ENCODE results near the gene CHD9NB.

CHD9NB gene

DNA sequence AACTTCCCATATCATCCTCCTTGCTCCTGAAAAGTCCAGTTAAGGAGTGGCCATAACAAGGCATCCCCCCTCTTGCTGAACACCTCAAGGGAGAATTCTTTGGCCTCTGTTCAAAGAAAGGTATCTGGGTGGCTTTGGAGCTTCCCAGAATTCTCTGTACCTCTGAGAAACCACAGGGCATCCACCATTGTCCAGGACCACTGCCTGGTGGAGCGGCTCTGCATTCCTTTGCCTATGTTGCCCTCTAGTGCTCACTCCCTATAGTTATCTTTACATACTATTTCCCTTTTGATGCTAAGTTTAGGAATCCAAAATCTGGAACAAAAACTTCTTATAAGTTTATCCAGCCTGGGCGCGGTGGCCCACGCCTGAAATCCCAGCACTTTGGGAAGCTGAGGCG, 30.3 kb downstream of the CHD9NB start:
- DNase-seq, result peak; percentile 25

DNA sequence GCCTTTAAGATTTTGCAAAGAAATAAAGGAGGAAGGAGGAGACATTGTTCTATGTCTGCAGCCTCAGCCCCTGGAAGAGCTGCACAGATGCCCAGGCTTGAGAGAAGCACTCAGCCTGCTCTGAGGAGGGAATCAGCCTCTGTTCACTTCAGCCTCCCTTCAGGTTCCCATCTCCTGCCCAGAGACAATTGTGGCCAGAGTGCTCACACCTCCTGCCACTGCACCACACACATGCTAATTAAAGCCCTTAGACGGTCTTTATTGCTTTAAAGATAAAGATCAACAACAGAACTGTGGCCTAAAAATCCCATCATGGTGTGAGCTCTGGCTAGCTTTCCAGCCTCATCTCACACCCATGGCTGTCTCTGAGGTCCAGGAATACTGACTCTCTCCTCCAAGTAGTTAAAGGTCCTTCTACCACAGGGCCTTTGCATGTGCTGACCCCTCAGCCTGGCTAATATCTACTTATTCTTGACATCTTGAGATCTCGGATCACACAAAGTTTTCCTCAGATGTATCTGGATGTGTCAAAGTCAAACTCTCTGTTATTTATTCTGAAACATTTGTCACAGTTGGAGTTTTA, 33.8 kb downstream of the CHD9NB start:
- no peak for DNase-seq

DNA sequence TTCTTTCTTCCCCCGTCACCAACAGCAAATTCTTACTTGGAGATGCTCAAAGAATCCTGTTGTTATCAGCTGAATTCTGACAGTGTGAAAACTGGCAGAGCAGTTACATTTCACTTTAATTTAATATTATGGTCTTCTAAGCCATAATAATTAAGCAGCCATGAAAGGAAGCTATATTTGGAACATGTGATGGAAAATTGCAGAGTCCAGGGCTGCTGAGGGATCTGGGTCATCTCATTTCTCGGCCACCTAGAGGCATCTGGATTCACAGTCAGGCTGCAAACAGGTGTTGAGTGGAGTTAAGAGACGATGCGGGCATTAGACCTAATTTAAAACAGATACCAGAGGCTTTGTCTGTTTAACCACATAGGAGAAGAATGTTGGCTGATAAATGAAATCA, 38.4 kb downstream of the CHD9NB start:
- DNase-seq, result no peak

DNA sequence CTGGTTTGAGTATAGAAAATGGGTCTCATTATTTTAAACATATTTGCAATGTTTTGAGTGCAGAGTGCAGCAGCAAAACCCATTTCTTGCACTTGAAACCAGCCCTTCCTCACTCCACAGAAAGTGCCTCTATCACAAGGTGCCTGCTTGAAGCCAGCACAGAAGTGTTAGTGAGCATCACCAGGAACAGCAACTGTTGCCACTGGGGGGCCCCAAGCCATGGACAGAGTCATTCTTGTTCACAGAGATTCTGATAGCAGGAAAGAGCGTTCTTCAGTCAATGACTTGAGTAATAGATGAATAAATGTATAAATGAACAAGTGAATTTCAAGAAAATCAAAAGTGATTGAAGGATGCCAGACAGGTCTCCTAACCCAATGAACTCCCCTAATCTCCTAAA, 45.6 kb downstream of the CHD9NB start:
- no peak for DNase-seq

DNA sequence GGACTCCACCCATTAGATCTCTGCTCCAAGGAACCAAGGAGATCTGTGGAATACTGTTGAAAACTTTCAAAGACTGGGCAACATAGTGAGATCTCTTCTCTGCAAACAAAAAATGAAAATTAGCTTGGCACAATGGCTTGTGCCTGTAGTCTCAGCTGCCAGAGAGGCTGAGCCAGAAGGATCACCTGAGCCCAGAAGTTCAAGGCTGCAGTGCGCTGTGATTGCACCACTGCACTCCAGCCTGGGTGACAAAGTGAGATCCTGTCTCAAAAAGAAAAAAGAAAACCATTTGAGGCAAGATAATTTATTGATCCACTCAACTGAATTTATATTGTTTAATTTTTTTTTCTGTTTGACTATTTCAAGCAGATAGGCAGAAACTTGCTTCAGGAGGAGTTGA, 54.8 kb downstream of the CHD9NB start:
- no peak for DNase-seq

DNA sequence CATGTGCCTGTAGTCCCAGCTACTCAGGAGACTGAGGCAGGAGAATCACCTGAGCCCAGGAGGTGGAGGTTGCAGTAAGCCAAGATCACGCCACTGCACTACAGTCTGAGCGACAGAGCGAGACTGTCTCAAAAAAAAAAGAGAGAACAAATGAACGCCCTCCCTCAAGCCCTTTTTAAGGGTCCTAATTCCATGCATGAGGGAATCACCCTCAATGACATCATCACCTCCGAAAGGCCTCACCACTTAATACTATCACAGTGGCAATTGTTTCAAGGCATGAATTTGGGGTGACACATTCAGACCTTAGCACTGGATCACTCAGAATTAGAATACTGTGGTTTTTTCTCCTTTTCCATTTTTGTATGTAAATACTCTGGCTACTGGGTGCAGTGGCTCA, 57.8 kb downstream of the CHD9NB start:
- DNase-seq, result no peak

DNA sequence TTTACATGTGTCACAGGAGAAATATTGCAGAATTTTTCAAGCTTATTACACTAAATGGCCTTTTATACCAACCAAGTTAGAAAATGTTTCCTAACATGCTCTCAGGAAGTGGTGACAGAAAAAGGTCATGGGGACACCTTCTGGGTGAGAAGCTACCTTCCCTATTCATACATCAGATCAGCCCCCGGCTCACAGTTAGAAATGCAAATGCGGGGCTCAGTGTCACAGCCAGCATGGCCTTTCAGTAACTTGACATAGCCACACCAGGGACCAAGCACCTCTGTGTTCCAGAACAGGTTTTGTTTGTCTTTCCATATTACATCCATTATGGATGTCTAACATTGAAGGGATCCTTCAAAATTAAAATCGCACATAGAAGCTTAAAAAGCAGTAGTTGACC, 59.5 kb downstream of the CHD9NB start:
- DNase-seq, result no peak

DNA sequence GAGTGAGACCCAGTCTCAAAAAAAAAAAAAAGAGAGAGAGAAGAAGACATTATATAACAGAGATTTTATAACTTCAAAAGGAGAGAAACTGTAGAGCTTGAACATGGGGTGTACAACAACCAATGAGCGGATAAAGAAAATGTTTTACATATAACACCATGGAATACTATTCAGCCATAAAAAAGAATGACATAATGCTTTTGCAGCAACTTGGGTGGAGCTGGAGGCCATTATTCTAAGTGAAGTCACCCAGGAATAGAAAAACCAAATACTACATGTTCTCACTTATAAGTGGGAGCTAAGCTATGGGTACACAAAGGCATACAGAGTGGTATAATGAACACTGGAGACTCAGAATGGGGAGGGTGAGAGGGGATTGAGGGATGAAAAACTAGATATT, 61.1 kb downstream of the CHD9NB start:
- DNase-seq, result no peak

All from stimulated activated CD8-positive, alpha-beta memory T cell treated with anti-CD3 and anti-CD28 coated beads, Interleukin-4, amount 100 ng/mL, for 48 hours (primary cell).